CD4-positive, CD25-positive, alpha-beta regulatory T cell (primary cell): ENCODE results near the gene XAB2. TPM values are rescaled to one million over a fixed set of nuclear protein-coding genes. Genes with fewer than 3 reads are reported as not detected.
A peak's percentile ranks its signal among the peaks of the same experiment; 100 is the strongest.

Experiments
- ATAC-seq, 2 donors: fragments of 150-1000 bp; cut with Tn5 transposase; one replicate each; pipeline ENCODE4 v1.10.0; 2021; ENCODE audit warnings: low read depth in 2 of 2, moderate number of reproducible peaks in 2 of 2, moderate library complexity in 1 of 2
- DNase-seq, 3 donors: peaks; one replicate each; pipeline versions ENCODE4 v3.0.0 to v3.0.0-alpha.2; 2012 to 2022; ENCODE audit warnings: mixed read lengths in 1 of 3
- H3K27ac ChIP-seq: one replicate; pipeline ENCODE4 v1.7.0; 2013; ENCODE audit warnings: mild to moderate bottlenecking, low read length; ENCODE audit not compliant: insufficient read depth, poor library complexity, severe bottlenecking
- H3K27me3 ChIP-seq: one replicate; pipeline ENCODE4 v1.7.0; 2013; ENCODE audit warnings: low read length; ENCODE audit not compliant: control insufficient read depth, insufficient read depth
- H3K36me3 ChIP-seq: one replicate; pipeline ENCODE4 v1.7.0; 2013; ENCODE audit warnings: mild to moderate bottlenecking, low read length, moderate library complexity; ENCODE audit not compliant: control insufficient read depth, insufficient read depth
- H3K4me1 ChIP-seq: 2 replicates; pipeline ENCODE4 v1.7.0; 2013; ENCODE audit warnings: mild to moderate bottlenecking, low read length; ENCODE audit not compliant: insufficient read depth, control insufficient read depth, poor library complexity, severe bottlenecking
- H3K4me3 ChIP-seq: one replicate; pipeline ENCODE4 v1.7.0; 2013; ENCODE audit warnings: low read depth, mild to moderate bottlenecking, low read length, moderate library complexity
- H3K9me3 ChIP-seq, 2 experiments: 1 replicate in 1 of 2; 2 replicates in 1 of 2; pipeline ENCODE4 v1.7.0; 2013; ENCODE audit warnings: low read length in 2 of 2, mild to moderate bottlenecking in 1 of 2, moderate library complexity in 1 of 2; ENCODE audit not compliant: control insufficient read depth in 2 of 2
- H3K27ac Mint-ChIP-seq, 3 donors: one replicate each; pipeline ENCODE4 v1.8.0; 2020 to 2022; ENCODE audit warnings: mild to moderate bottlenecking in 3 of 3, mixed read lengths in 3 of 3, moderate library complexity in 2 of 3
- H3K27me3 Mint-ChIP-seq: one replicate; pipeline ENCODE4 v1.8.0; 2022; ENCODE audit warnings: mild to moderate bottlenecking, mixed read lengths
- H3K36me3 Mint-ChIP-seq: one replicate; pipeline ENCODE4 v1.8.0; 2020; ENCODE audit warnings: mixed read lengths
- H3K4me1 Mint-ChIP-seq, 4 donors: one replicate each; pipeline ENCODE4 v1.8.0; 2020 to 2022; ENCODE audit warnings: mixed read lengths in 4 of 4, mild to moderate bottlenecking in 1 of 4
- H3K4me3 Mint-ChIP-seq, 4 donors: one replicate each; pipeline ENCODE4 v1.8.0; 2020 to 2022; ENCODE audit warnings: mild to moderate bottlenecking in 4 of 4, mixed read lengths in 4 of 4, moderate library complexity in 3 of 4
- H3K9me3 Mint-ChIP-seq, 7 donors: one replicate each; pipeline ENCODE4 v1.8.0; 2020 to 2022; ENCODE audit warnings: mixed read lengths in 7 of 7, mild to moderate bottlenecking in 3 of 7, moderate library complexity in 2 of 7
- polyA plus RNA-seq, 4 donors: library from polyadenylated mRNA; unstranded; fragments of 300-500 nt; fragmentation: Illumina TruSeq; gene quantifications; one replicate each; pipeline ENCODE4 v1.2.3, GENCODE V29; 2021
- total RNA-seq: library from RNA; stranded (reverse); gene quantifications from one replicate; pipeline ENCODE4 v1.2.3, GENCODE V29; 2022

XAB2 gene
- total and polyA plus RNA-seq, 5 donors from 2014 or later = 7.7 to 62.5 (median 10.2) TPM

DNA sequence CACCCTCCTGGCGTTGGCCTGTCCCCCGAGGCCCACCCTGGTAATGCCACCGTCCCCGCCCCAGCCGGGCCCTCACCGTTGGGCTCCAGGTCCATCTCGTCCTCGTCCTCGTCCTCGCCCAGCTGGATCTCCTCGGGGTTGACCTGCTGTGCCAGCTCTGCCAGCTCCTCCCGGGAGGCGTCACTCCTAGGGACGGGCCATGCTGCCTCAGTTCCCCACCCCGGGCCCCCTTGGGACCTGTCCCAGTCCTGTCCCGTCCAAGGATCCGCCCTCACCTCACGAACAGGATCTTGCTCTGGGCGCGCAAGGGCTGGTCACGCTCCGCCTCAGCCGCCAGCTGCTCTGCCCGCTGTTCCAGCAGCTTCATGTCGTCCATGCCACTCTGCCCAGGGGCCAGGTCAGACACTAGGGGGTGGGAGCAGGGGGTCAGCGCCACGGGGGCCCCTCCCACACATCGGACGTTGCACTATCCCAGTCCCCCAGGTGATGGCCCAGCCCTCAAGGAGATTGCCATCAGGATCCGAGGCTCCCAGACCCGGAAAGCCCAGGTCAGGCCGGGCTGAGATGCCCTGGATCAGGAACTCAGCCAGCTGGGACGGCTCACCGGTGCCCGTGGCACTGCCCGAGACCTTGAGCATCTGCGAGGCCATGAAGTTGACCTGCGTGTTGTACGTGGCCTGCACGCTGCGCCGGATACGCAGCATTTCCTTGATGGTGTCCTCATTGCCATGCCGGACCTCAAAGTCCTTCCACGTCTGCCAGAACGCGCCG is 9.5 kb downstream of the XAB2 start:
- no peak overlapping the region for H3K27ac ChIP-seq
- no peaks in the 10 kb centered on the region for H3K9me3 ChIP-seq
- no peaks in the 10 kb centered on the region for H3K27me3 ChIP-seq
- H3K36me3 ChIP-seq = peaks cover 42% of the 10 kb centered on the region
- Mint-ChIP-seq H3K4me3 (no peak overlapping the region), H3K4me1 (peaks cover 0 to 5% (median 0%) of the 10 kb centered on the region in 4 donors), H3K9me3 (no peaks in the 10 kb centered on the region), H3K27me3 (peaks cover 4% of the 10 kb centered on the region), H3K36me3 (peaks cover 23% of the 10 kb centered on the region), H3K27ac (no peak overlapping the region)
- no peak for DNase-seq
- no peak overlapping the region for H3K4me3 ChIP-seq
- no peak for ATAC-seq
- H3K4me1 ChIP-seq = no peaks in the 10 kb centered on the region

GRCh38 chr19:7618771-7619510 is 10.4 kb downstream of the XAB2 start:
- Mint-ChIP-seq H3K4me3 (peak overlapping the region in 2 of 4 donors; percentile 33 to 49), H3K27me3 (peaks cover 4% of the 10 kb centered on the region), H3K9me3 (no peaks in the 10 kb centered on the region), H3K36me3 (peaks cover 23% of the 10 kb centered on the region), H3K27ac (peak overlapping the region in 1 of 3 donors; percentile 20), H3K4me1 (peaks cover 0 to 5% (median 0%) of the 10 kb centered on the region in 4 donors)
- Histone ChIP-seq H3K27ac (no peak overlapping the region), H3K4me1 (no peaks in the 10 kb centered on the region), H3K9me3 (no peaks in the 10 kb centered on the region), H3K4me3 (no peak overlapping the region), H3K27me3 (no peaks in the 10 kb centered on the region), H3K36me3 (peaks cover 34% of the 10 kb centered on the region)
- ATAC-seq (no peak), DNase-seq (no peak)

- Mint-ChIP-seq H3K4me3 (peak overlapping the region in 1 of 4 donors; percentile 49), H3K4me1 (peaks cover 0 to 5% (median 0%) of the 10 kb centered on the region in 4 donors), H3K9me3 (no peaks in the 10 kb centered on the region), H3K27me3 (peaks cover 4% of the 10 kb centered on the region), H3K36me3 (peaks cover 23% of the 10 kb centered on the region), H3K27ac (peak overlapping the region in 1 of 3 donors; percentile 20)
- Histone ChIP-seq H3K36me3 (peaks cover 33% of the 10 kb centered on the region), H3K27me3 (no peaks in the 10 kb centered on the region), H3K4me1 (no peaks in the 10 kb centered on the region), H3K4me3 (no peak overlapping the region), H3K9me3 (no peaks in the 10 kb centered on the region), H3K27ac (no peak overlapping the region)
- no peak for DNase-seq
- no peak for ATAC-seq
Observed at GRCh38 chr19:7618348-7618747, 11.0 kb downstream of the XAB2 start.

DNA sequence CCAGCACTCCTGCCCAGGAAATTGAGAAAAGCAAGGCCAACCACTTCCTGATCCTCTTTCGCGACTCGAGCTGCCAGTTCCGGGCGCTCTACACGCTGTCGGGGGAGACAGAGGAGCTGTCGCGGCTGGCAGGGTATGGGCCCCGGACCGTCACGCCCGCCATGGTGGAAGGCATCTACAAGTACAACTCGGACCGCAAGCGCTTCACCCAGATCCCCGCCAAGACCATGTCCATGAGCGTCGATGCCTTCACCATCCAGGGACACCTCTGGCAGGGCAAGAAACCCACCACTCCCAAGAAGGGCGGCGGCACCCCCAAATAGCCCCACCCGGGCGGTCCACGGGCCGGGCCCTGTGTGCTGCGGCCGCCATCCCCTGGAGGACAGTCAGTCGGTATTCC is 11.6 kb downstream of the XAB2 start:
- Histone ChIP-seq H3K4me3 (no peak overlapping the region), H3K27ac (no peak overlapping the region), H3K4me1 (no peaks in the 10 kb centered on the region), H3K36me3 (peaks cover 29% of the 10 kb centered on the region), H3K27me3 (no peaks in the 10 kb centered on the region), H3K9me3 (no peaks in the 10 kb centered on the region)
- H3K4me3 Mint-ChIP-seq = no peak overlapping the region
- no peaks in the 10 kb centered on the region for H3K9me3 Mint-ChIP-seq
- ATAC-seq = no peak
- H3K27me3 Mint-ChIP-seq = peaks cover 4% of the 10 kb centered on the region
- no peak overlapping the region for H3K27ac Mint-ChIP-seq
- no peak for DNase-seq
- peaks cover 17% of the 10 kb centered on the region for H3K36me3 Mint-ChIP-seq
- H3K4me1 Mint-ChIP-seq = peaks cover 0 to 5% (median 0%) of the 10 kb centered on the region in 4 donors

DNA sequence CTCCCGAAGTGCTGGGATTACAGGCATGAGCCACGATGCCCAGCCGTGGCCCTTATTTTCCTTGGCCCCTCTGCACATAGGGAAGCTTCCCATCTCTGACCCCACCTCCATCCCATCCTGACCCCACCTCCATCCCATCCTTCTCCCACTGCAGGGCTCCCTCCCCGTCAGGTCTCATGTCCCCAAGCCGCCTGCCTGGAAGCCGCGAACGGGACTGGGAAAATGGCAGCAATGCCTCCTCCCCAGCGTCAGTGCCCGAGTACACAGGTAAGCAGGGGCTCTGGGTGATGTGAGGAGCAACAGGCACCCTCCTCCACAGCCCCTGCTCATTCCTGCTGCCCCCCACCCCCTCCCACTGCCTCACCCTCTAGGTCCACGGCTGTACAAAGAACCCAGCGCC is 12.2 kb downstream of the XAB2 start:
- Mint-ChIP-seq H3K9me3 (no peaks in the 10 kb centered on the region), H3K27ac (peak overlapping the region in 1 of 3 donors; percentile 66), H3K27me3 (peaks cover 4% of the 10 kb centered on the region), H3K4me1 (peaks cover 0 to 5% (median 0%) of the 10 kb centered on the region in 4 donors), H3K36me3 (peaks cover 16% of the 10 kb centered on the region), H3K4me3 (peak overlapping the region in 1 of 4 donors; percentile 47)
- no peaks in the 10 kb centered on the region for H3K27me3 ChIP-seq
- no peak overlapping the region for H3K27ac ChIP-seq
- no peaks in the 10 kb centered on the region for H3K4me1 ChIP-seq
- H3K9me3 ChIP-seq = no peaks in the 10 kb centered on the region
- H3K36me3 ChIP-seq = peaks cover 23% of the 10 kb centered on the region
- DNase-seq = no peak
- ATAC-seq = no peak
- H3K4me3 ChIP-seq = no peak overlapping the region

GRCh38 chr19:7614859-7615741 is 14.2 kb downstream of the XAB2 start:
- H3K9me3 Mint-ChIP-seq = no peaks in the 10 kb centered on the region
- no peaks in the 10 kb centered on the region for H3K9me3 ChIP-seq
- peaks cover 4% of the 10 kb centered on the region for H3K27me3 Mint-ChIP-seq
- DNase-seq (no peak), ATAC-seq (no peak)
- H3K36me3 Mint-ChIP-seq = peaks cover 8% of the 10 kb centered on the region
- no peak overlapping the region for H3K27ac Mint-ChIP-seq
- no peaks in the 10 kb centered on the region for H3K4me1 ChIP-seq
- H3K4me3 ChIP-seq = no peak overlapping the region
- H3K27ac ChIP-seq = no peak overlapping the region
- H3K27me3 ChIP-seq = no peaks in the 10 kb centered on the region
- H3K4me1 Mint-ChIP-seq = peaks cover 0 to 5% (median 0%) of the 10 kb centered on the region in 4 donors
- peaks cover 8% of the 10 kb centered on the region for H3K36me3 ChIP-seq
- H3K4me3 Mint-ChIP-seq = no peak overlapping the region
